ENCODE results near the gene SP140.

DNA sequence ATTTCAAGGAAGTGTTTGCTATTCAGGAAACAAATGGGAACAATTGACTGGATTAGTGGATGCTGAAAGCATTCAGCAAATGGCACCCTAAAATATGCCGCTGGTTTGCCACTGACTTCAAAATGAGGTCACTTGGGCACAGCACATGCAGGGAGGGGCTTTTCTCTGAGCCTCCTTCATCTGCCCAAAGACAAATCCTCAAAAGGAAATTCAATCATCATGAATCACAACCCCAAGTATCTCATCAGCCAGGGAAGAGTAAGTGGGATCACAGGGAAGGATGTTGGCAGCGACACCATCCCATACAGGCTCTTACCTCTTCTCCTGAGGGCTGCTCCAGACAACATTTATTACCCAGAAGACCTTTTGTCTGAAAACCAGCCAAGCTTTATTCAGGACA lies 87.1 kb downstream of the SP140 start:
- TF ChIP-seq, protein P1, sequence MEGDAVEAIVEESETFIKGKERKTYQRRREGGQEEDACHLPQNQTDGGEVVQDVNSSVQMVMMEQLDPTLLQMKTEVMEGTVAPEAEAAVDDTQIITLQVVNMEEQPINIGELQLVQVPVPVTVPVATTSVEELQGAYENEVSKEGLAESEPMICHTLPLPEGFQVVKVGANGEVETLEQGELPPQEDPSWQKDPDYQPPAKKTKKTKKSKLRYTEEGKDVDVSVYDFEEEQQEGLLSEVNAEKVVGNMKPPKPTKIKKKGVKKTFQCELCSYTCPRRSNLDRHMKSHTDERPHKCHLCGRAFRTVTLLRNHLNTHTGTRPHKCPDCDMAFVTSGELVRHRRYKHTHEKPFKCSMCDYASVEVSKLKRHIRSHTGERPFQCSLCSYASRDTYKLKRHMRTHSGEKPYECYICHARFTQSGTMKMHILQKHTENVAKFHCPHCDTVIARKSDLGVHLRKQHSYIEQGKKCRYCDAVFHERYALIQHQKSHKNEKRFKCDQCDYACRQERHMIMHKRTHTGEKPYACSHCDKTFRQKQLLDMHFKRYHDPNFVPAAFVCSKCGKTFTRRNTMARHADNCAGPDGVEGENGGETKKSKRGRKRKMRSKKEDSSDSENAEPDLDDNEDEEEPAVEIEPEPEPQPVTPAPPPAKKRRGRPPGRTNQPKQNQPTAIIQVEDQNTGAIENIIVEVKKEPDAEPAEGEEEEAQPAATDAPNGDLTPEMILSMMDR (IDR thresholded peaks at IDR 0.05): no peak
- no peak for TF ChIP-seq POLR2A (IDR thresholded peaks at IDR 0.05)
